Ishikawa (cell line): ENCODE results near the gene NR1H2.

Source experiments
- CEBPB ChIP-seq: IDR thresholded peaks from 2 replicates; pipeline ENCODE4 v1.6.1; 2012
- CREB1 ChIP-seq: IDR thresholded peaks from 2 replicates; pipeline ENCODE4 v1.6.1; 2012; ENCODE audit warnings: low read depth
- EGR1 ChIP-seq: IDR thresholded peaks from 2 replicates; pipeline ENCODE4 v1.6.1; 2012
- EP300 ChIP-seq: IDR thresholded peaks from 2 replicates; pipeline ENCODE4 v1.6.1; 2012; ENCODE audit warnings: borderline replicate concordance
- FOXM1 ChIP-seq: IDR thresholded peaks from 2 replicates; pipeline ENCODE4 v1.6.1; 2012; ENCODE audit warnings: low read depth, borderline replicate concordance
- MAX ChIP-seq: IDR thresholded peaks from 2 replicates; pipeline ENCODE4 v1.6.1; 2012
- NFIC ChIP-seq: IDR thresholded peaks from 2 replicates; pipeline ENCODE4 v1.6.1; 2012
- RAD21 ChIP-seq: IDR thresholded peaks from 2 replicates; pipeline ENCODE4 v1.6.1; 2012; ENCODE audit warnings: low read depth
- REST ChIP-seq: IDR thresholded peaks from 2 replicates; pipeline ENCODE4 v1.6.1; 2012; ENCODE audit warnings: low read depth, mild to moderate bottlenecking
- TAF1 ChIP-seq: IDR thresholded peaks from 2 replicates; pipeline ENCODE4 v1.6.1; 2012; ENCODE audit warnings: low read depth, mild to moderate bottlenecking
- TCF12 ChIP-seq: IDR thresholded peaks from 2 replicates; pipeline ENCODE4 v1.6.1; 2012; ENCODE audit warnings: low read depth
- TEAD4 ChIP-seq: IDR thresholded peaks from 2 replicates; pipeline ENCODE4 v1.6.1; 2012
- USF1 ChIP-seq: IDR thresholded peaks from 2 replicates; pipeline ENCODE4 v1.6.1; 2012
- YY1 ChIP-seq: IDR thresholded peaks from 2 replicates; pipeline ENCODE4 v1.6.1; 2012; ENCODE audit warnings: low read depth
- ZBTB7A ChIP-seq: IDR thresholded peaks from 2 replicates; pipeline ENCODE4 v1.6.1; 2012; ENCODE audit warnings: low read depth

Gene NR1H2

DNA sequence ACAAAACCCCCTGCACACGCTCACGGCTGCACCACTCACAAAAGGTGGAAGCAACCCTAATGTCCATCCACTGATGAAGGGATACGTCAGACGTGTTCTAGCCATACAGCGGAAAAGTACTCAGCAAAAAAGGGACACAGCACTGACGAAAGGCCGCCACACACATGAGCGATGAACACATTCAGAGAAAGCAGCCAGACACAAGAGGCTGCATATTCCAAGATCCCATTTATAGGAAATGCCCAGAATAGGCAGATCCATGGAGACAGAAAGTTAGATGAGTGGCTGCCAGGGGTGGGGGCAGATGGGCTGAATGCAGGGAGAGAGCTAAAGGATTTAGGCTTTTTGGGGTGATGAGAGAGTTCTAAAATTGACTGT, 11.6 kb downstream of the NR1H2 start:
- no peak for TF ChIP-seq TAF1
- no peak for TF ChIP-seq TCF12
- TF ChIP-seq RAD21: no peak
- TF ChIP-seq EP300: no peak
- TF ChIP-seq REST: no peak
- no peak for TF ChIP-seq CEBPB
- TF ChIP-seq CREB1: no peak
- no peak for TF ChIP-seq EGR1
- TF ChIP-seq ZBTB7A: no peak
- TF ChIP-seq NFIC: no peak
- TF ChIP-seq USF1: no peak
- no peak for TF ChIP-seq TEAD4
- TF ChIP-seq FOXM1: no peak
- TF ChIP-seq MAX: no peak
- TF ChIP-seq YY1: no peak

GRCh38 chr19:50392759-50393158, 16.5 kb downstream of the NR1H2 start:
- no peak for TF ChIP-seq ZBTB7A
- TF ChIP-seq CEBPB: no peak
- TF ChIP-seq YY1: no peak
- no peak for TF ChIP-seq RAD21

DNA sequence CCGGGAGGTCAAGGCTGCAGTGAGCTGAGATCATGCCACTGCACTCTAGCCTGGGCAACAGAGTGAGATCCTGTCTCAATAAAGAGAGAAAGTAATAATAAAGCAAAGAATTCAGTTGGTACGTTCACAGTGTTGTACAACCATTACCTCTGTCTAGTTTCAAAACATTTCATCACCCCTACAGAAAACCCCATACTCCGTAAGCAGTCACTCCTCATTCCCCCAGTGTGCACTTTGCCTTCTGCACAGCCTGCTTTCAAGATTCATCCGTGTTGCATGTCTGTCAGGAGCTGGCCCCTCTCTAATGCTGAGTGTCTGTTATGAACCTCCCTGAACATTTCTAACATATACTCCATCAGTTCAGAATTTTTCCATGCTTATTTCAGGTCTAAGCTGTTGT, 17.3 kb downstream of the NR1H2 start:
- TF ChIP-seq MAX: no peak
- no peak for TF ChIP-seq TCF12
- no peak for TF ChIP-seq CEBPB
- no peak for TF ChIP-seq EGR1
- TF ChIP-seq USF1: no peak
- no peak for TF ChIP-seq REST
- TF ChIP-seq NFIC: no peak
- no peak for TF ChIP-seq TEAD4
- TF ChIP-seq YY1: no peak
- TF ChIP-seq FOXM1: no peak
- TF ChIP-seq CREB1: no peak
- no peak for TF ChIP-seq RAD21
- TF ChIP-seq ZBTB7A: no peak
- no peak for TF ChIP-seq EP300
- no peak for TF ChIP-seq TAF1

DNA sequence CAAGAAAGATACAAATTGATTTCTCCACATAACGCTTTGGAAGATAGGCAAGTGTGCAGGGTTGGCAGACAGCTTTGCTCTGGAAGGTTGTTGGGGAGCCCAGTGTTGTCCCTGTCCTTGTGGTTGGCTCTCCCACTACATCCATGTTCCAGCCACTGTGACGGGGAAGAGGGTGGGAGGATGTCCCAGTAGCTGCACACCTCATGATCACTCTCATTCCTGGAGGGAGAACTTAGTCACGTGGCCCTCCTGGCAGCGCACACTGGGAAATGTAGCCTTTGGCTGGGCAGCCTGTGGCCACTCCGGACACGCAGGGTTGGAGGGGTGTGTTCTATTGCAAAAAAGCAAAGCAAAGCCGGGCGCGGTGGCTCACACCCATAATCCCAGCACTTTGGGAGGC, 17.8 kb downstream of the NR1H2 start:
- TF ChIP-seq EP300 (no peak), CEBPB (no peak), ZBTB7A (no peak), TCF12 (no peak), RAD21 (no peak)

DNA sequence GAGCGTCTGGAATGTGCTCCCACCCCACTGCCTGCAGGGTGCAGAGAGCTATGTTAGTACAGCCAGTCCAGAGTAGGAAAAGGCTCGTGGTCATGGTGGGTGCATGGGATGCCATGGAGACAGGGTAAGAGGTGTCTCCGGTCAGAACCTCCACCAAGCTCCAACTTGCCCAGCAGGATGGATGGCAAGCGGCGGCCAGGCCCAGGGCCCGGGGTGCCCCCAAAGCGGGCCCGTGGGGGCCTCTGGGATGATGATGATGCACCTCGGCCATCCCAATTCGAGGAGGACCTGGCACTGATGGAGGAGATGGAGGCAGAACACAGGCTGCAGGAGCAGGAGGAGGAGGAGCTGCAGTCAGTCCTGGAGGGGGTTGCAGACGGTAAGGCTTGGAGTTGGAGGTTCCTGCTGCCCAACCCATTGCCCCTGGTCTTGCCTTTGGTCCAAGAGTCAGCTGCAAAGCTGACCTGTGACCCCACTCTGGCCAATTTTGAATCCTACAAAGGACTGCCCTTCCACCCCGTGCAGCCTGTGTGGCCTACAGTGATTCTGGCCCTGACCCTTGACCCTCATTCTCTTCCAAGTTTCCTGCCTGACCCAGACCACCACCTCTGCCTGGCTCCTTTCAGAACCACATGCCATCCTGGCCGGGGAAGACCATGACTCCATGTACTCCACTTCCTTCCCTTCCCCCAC, 22.6 kb downstream of the NR1H2 start:
- TF ChIP-seq EGR1 (no peak), TEAD4 (no peak), REST (no peak), EP300 (no peak), ZBTB7A (no peak), RAD21 (no peak), TCF12 (no peak), CREB1 (no peak), TAF1 (no peak), FOXM1 (no peak), CEBPB (no peak), MAX (no peak), YY1 (no peak), USF1 (no peak), NFIC (no peak)
